GM21526 (cell line): Measurements from ENCODE around the gene GNMT.
"Not testable (repeated sequence)": the region's sequence is repeated elsewhere in the genome, so short reads cannot be mapped to it uniquely, and the experiment has no call there.

Experiments used
- ATAC-seq: cut with Tn5 transposase; IDR thresholded peaks from one replicate; pipeline ENCODE4 v1.9.1; 2021; ENCODE audit warnings: moderate library complexity; ENCODE audit not compliant: unreplicated experiment, low FRiP score

Gene GNMT

GRCh38 chr6:42940493-42941045 lies 20.0 kb upstream of the GNMT start:
- no peak for ATAC-seq

GRCh38 chr6:42941356-42941755 lies 19.2 kb upstream of the GNMT start:
- not testable (repeated sequence) for ATAC-seq

GRCh38 chr6:42942444-42942843 lies 18.1 kb upstream of the GNMT start:
- no peak for ATAC-seq

GRCh38 chr6:42947950-42948349 lies 12.6 kb upstream of the GNMT start:
- ATAC-seq = no peak

GRCh38 chr6:42952389-42952788 lies 8.2 kb upstream of the GNMT start:
- no peak for ATAC-seq

- not testable (repeated sequence) for ATAC-seq
These were observed 6.1 kb upstream of the GNMT start for GRCh38 chr6:42954405-42954804.

- ATAC-seq = no peak
These were observed 2.4 kb upstream of the GNMT start for GRCh38 chr6:42958125-42958524.

GRCh38 chr6:42959917-42960242 lies 674 bp upstream of the GNMT start:
- no peak for ATAC-seq

- ATAC-seq = no peak
These were observed 491 bp downstream of the GNMT start for GRCh38 chr6:42961020-42961470.

GRCh38 chr6:42962096-42962495 lies 1.5 kb downstream of the GNMT start:
- ATAC-seq = no peak

- no peak for ATAC-seq
These were observed 2.1 kb downstream of the GNMT start for GRCh38 chr6:42962502-42963178.

GRCh38 chr6:42963179-42963854 lies 2.8 kb downstream of the GNMT start:
- no peak for ATAC-seq

GRCh38 chr6:42963855-42964605 lies 3.5 kb downstream of the GNMT start:
- ATAC-seq = no peak

- ATAC-seq = no peak
These were observed 6.0 kb downstream of the GNMT start for GRCh38 chr6:42966571-42966970.

GRCh38 chr6:42967228-42967627 lies 6.7 kb downstream of the GNMT start:
- no peak for ATAC-seq

- ATAC-seq = no peak
These were observed 7.7 kb downstream of the GNMT start for GRCh38 chr6:42968126-42968701.

- no peak for ATAC-seq
These were observed 8.2 kb downstream of the GNMT start for GRCh38 chr6:42968783-42969182.

GRCh38 chr6:42969431-42969830 lies 8.9 kb downstream of the GNMT start:
- ATAC-seq = no peak

- no peak for ATAC-seq
These were observed 9.4 kb downstream of the GNMT start for GRCh38 chr6:42969934-42970333.

- no peak for ATAC-seq
These were observed 10.5 kb downstream of the GNMT start for GRCh38 chr6:42970871-42971612.
